Posterior vena cava (tissue), 2 donors: ENCODE results near the gene TTC28. TPM values are rescaled to one million over a fixed set of nuclear protein-coding genes. Genes with fewer than 3 reads are reported as not detected.
A peak's percentile ranks its signal among the peaks of the same experiment; 100 is the strongest.

ENCODE experiments used
- DNase-seq: peaks from one replicate; pipeline ENCODE4 v3.0.0-alpha.2; 2020; ENCODE audit warnings: low spot score
- intact Hi-C, 2 donors: fragments of 100-400 bp; cut with DNase I; formaldehyde crosslinking; loops; one replicate each; pipeline versions ENCODE4 v1.14.1 to v1.14.2; 2022 to 2023
- total RNA-seq, 2 donors: library from RNA; stranded (reverse); fragmentation: NEBNext Ultra II Directional; extraction: Animal tissue kit (Norgen Biotek cat#: 25700); gene quantifications; one replicate each; pipeline ENCODE4 v1.2.1, GENCODE V29; 2021
- donor health status: DM: yes; HTN: yes; CAD: no.
- donor health status: DM: yes; HTN: yes; CAD: no.

Gene TTC28
- total RNA-seq, 2 donors from 2014 or later, result 36.6 to 51.2 TPM

- intact Hi-C loops, result loop anchor here (5.0 kb wide), 2 partner anchors 103 to 598 kb away; no protein-coding TSS in a partner anchor
- peak; percentile 72 for DNase-seq
Measured at GRCh38 chr22:27989758-27990450, 689.7 kb downstream of the TTC28 start.

DNA sequence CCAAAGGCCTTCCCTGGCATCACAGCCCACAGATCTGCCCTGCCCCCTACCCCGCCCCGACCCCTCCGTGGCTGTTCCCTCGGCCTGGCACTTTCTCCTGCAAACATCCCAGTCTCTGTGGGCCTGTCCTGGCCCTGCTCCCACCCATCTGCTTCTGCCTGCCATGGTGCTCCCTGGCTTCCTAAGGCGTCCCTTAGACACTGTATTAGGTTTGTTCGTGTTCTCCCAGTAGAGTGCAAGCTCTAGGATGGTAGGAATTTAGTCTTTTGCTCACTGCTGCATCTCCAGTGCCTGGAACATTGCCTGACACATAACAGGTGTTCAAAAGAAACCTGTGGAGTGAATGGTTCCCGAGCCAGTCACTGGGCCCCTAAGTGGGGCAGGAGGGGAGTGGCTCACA is 690.9 kb downstream of the TTC28 start:
- intact Hi-C loops, result no loop called here
- DNase-seq, result peak; percentile 49

DNA sequence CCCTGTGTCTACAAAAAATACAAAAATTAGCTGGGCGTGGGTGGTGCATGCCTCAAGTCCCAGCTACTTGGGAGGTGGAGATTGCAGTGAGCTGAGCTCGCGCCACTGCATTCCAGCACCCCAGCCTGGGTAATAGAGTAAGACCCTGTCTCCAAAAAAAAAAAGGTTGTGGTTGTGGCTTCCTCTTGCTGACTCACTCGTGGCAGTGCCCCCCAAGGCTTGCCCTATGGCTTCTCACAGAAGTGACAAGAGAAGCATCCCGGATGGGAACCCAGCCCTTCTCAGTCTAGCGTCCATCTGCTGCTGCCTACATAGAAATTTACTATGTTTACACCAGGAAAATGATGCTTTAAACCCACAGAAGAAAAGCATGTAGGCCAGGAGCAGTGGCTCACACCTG is 692.1 kb downstream of the TTC28 start:
- intact Hi-C loops, result no loop called here
- no peak for DNase-seq

DNA sequence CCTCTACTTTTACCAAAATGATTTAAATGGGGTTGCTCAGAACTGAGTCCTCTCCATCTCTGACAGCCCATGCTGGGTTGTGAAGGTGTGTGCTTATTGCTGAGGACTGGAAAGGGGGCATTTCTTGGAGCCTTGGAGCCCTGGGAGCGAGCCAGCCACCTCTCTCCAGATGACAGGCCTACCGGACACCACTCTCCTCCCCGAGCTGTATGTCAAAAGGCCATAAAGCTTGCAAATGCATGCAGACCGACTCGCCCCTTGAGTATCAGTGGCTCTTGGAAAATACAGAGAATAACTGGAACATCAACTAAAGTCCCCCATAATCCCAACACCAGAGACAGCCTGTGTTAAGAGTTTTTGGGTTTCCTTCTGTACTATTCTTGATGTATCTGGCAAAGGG is 692.7 kb downstream of the TTC28 start:
- no peak for DNase-seq
- intact Hi-C loops, result no loop called here

GRCh38 chr22:27986459-27986858 is 693.2 kb downstream of the TTC28 start:
- DNase-seq, result no peak
- intact Hi-C loops, result no loop called here

DNA sequence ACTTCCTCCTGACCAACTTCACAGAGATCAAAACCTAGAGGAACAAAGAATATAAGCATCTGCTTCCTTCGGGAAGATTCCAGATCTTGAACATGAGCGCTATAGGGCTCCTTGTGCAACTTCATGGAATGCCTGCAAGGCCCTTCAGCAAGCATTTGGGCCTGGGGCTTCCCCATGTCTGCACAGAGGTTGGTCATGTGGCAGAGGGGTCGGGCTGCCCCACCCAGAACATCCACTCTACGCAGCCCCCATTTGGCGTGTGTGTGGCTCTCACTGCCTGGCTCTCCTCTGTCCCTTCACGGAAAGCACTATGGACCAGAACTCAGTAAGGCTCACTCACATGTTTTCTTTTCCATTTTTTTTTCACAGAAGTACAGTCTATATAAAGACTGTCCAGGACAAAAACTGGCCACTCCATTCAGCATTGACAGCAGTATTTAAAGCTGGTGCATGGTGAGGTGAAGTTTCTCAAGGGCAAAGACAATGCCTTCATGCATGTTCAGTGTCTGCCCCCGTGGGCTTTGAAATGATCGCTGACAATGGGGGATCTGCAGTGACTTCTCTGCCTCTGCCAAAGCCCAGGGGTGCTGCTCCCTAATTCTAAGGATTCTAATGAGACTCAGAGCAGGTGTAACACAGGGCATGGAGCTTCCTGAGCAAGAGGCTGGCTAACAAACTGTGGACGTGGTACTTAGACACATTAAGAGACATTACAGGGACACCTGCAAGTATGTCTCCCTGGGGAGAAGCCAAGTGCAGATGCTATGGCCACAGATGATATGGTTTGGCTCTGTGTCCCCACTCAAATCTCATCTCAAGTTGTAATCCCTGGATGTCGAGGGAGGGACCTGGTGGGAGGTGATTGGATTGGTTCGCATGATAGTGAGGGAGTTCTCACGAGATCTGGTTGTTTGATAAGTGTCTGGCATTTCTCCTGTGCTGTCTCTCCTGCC is 694.0 kb downstream of the TTC28 start:
- intact Hi-C loops, result no loop called here
- DNase-seq, result no peak

- no peak for DNase-seq
- intact Hi-C loops, result no loop called here
Measured at GRCh38 chr22:27984723-27985122, 694.9 kb downstream of the TTC28 start.

DNA sequence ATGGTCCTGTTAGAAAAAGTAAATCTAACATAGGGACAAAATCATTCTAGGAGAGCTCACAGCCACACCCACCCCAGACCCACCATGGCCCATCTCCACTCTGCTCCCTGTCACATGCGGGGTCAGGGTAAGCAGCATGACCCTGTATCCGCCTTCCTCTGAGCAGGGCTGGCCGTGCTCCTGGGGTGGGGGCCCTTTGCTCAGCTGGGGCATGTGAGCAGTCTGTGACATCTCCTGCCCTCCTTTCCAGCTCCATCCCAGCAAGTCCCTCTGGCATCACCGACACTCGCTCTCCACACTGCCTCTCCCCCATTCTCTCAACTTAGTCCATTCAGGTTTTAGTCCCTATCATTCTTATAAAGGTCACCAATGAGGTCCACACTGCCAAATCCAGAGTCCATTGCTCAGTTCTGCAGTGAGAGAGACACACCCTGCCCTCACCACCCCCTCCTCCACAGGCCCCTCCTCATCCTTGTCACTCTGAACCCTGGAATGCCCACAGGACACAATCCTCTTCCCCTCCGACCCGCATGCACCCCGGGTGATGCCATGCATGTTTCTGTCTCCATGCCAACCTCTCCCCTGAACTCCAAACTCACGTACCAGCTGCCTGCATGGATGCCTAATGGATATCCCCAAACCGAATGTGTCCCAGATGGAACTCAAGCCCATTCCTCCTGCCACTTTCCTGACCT is 695.5 kb downstream of the TTC28 start:
- DNase-seq, result no peak
- intact Hi-C loops, result no loop called here

DNA sequence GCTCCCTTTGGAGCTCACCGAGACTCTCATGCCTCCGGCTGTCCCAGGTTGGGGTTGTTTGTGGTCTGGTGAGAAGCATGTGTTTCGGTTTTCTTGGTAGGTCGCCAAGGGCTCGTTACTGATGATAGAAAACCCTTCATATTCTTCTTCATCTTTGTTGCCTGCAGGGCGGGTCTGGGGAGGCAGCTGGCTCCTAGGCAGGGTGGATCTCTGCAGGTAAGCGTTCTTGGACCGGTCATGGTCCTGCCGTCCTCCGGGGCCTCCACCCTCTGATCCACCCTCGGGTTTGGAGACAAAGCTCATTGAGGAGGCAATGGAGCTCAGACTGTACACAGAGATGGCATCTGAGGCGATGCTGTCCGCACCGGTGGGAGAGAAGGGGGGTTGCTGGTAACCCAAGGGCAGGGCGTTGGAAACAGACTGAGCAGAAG is 696.3 kb downstream of the TTC28 start:
- intact Hi-C loops, result no loop called here

DNA sequence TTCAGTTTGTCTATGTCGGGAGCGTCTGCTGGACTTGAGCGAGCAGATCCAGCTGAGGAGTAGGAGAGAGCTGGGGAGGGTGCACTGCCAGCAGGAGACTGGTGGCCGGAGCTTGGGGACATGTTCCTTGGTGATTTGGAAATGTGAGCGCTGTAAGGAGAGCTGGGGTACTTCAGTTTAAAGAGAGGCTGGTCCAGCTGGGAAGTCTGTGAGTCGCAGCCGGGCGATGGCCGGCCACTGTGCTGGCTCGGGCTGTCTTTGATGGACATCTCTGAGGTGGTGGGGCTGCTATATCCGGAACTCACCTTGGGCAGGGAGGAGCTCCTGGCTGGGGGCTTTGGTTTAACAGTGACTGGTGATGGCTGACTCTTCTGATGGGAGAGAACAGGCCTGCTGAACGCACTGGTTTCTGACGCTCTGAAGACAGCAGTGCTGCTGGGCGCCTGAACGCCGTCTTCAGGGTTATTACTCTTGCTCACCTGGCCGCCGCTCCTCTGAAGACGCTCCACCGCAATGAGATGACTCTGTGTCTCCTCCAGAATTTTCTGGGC is 696.9 kb downstream of the TTC28 start:
- no peak for DNase-seq
- intact Hi-C loops, result no loop called here

More for the DNA sequence above, 696.3 kb downstream of the TTC28 start:
- peak; percentile 68 for DNase-seq

GRCh38 chr22:27982106-27982505 is 697.5 kb downstream of the TTC28 start:
- no peak for DNase-seq
- intact Hi-C loops, result no loop called here

GRCh38 chr22:27980424-27981148 is 699.1 kb downstream of the TTC28 start:
- intact Hi-C loops, result no loop called here
- no peak for DNase-seq

DNA sequence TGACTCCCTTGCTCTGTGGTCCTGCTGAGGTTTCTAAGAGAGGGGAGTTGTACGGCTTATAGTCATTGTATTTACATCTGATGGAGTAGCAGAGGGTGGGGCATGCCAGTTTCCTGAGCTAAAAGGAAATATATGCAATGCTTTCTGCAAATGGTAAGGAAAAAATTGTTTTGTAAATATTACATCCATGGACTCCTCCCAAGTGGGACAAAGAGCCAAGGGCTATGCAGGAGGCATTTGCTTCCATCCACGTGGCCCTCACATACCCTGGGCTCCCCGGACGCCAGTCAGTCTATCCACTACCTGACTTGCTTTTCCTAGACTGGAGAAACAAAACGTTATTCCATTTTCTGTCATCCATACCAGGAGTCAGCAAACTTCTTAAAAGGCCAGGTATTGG is 700.8 kb downstream of the TTC28 start:
- no peak for DNase-seq
- intact Hi-C loops, result no loop called here

DNA sequence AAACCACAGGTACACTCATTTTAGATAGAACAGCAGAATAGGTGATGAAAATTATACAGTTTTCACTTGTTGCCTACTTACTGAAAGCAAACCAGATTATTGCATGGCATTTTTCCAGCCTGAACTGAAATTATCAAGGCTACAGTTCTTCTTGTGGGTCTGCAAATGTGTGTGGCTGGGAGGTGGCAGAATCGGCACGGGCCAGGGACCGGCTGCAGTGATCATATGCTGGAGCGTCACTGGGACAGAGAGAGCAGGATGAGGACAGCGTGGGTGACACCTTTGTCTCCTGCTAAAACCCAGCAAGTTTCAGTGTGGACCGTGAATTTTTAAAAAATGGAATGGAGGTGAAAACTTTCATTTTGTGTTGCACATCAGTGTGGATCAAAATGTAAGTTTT is 701.3 kb downstream of the TTC28 start:
- DNase-seq, result no peak
- intact Hi-C loops, result no loop called here

GRCh38 chr22:27976586-27976985 is 703.1 kb downstream of the TTC28 start:
- DNase-seq, result no peak
- intact Hi-C loops, result no loop called here

DNA sequence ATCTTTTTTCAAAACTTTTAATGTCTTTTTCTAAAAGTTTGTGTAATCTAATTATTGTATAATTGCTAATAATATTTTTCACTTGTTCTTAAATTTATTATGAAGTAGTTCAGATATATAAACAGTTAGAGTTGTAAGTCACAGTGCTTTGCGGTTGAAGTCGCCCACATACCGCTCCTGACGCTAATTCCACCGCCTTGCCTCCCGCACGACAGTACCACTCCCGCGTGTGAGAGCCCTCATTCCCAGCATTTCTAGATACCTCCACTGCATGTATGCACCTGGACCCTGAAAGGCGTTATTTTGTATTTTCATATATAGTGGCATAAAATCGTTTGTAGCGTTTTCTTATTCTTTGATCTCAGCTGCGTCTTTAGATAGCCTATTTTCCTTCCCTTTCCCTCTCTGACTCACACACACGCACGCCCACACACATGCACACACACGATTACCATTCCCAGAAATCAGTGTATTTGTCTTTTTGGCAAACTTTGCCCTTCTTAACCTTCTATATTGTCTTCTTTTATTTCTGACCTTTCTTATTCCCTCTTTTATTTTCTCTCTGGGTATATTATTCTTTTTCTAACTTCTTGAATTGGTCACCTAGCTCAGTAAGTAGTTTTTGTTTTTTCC is 704.1 kb downstream of the TTC28 start:
- DNase-seq, result no peak
- intact Hi-C loops, result no loop called here

- DNase-seq, result no peak
- intact Hi-C loops, result no loop called here
Measured at GRCh38 chr22:27973846-27974245, 705.8 kb downstream of the TTC28 start.
